Activated CD4-positive, alpha-beta memory T cell treated with anti-CD3 and anti-CD28 coated beads for 36 hours (primary cell): ENCODE data around the gene GAB3. TPM values are rescaled to one million over a fixed set of nuclear protein-coding genes. Genes with fewer than 3 reads are reported as not detected.
"Not testable (repeated sequence)": the region's sequence is repeated elsewhere in the genome, so short reads cannot be mapped to it uniquely, and the experiment has no call there.

Experiments used
- CTCF ChIA-PET: fragments of 350-600 bp; sonication (Branson Sonifier 250); formaldehyde crosslinking; loops from one replicate; lab custom pipeline; 2021; ENCODE audit warnings: antibody characterized with exemption, inconsistent platforms; lab: Charles Lee
- POLR2A ChIA-PET: fragments of 350-600 bp; sonication (Branson Sonifier 250); formaldehyde crosslinking; loops from one replicate; lab custom pipeline; 2021; ENCODE audit warnings: antibody characterized with exemption; lab: Charles Lee
- DNase-seq: peaks from one replicate; pipeline ENCODE4 v3.0.0-alpha.2; 2020
- H3K27ac Mint-ChIP-seq: one replicate; pipeline ENCODE4 v1.8.0; 2021; ENCODE audit warnings: mixed read lengths
- H3K27me3 Mint-ChIP-seq: one replicate; pipeline ENCODE4 v1.8.0; 2021; ENCODE audit warnings: mixed read lengths
- H3K36me3 Mint-ChIP-seq: one replicate; pipeline ENCODE4 v1.8.0; 2021; ENCODE audit warnings: mixed read lengths
- H3K4me1 Mint-ChIP-seq: one replicate; pipeline ENCODE4 v1.8.0; 2021; ENCODE audit warnings: low read depth, mixed read lengths
- H3K4me3 Mint-ChIP-seq: one replicate; pipeline ENCODE4 v1.8.0; 2021; ENCODE audit warnings: mild to moderate bottlenecking, mixed read lengths
- H3K9me3 Mint-ChIP-seq: one replicate; pipeline ENCODE4 v1.8.0; 2021; ENCODE audit warnings: mixed read lengths
- intact Hi-C: fragments of 100-400 bp; cut with micrococcal nuclease; formaldehyde crosslinking; loops from one replicate; pipeline ENCODE4 v1.15.1; 2023
- total RNA-seq, 2 experiments: library from RNA; stranded (reverse); gene quantifications; one replicate each; pipeline ENCODE4 v1.2.3, GENCODE V29; 2021

The GAB3 gene
- total RNA-seq, 2 experiments from 2014 or later = 3.4 to 3.7 TPM

- CTCF ChIA-PET, H3K4me1 Mint-ChIP-seq, H3K27me3 Mint-ChIP-seq, POLR2A ChIA-PET, DNase-seq, H3K4me3 Mint-ChIP-seq, H3K36me3 Mint-ChIP-seq, intact Hi-C loops, H3K27ac Mint-ChIP-seq: not testable (repeated sequence)
- peaks cover 31% of the 10 kb centered on the region for H3K9me3 Mint-ChIP-seq
These were observed 78.8 kb downstream of the GAB3 start for GRCh38 chrX:154672084-154672483.

- CTCF ChIA-PET, intact Hi-C loops, H3K4me3 Mint-ChIP-seq, H3K36me3 Mint-ChIP-seq, POLR2A ChIA-PET, H3K27me3 Mint-ChIP-seq, H3K27ac Mint-ChIP-seq, H3K4me1 Mint-ChIP-seq: not testable (repeated sequence)
- peaks cover 31% of the 10 kb centered on the region for H3K9me3 Mint-ChIP-seq
- DNase-seq = peak; percentile 10
These were observed 80.0 kb downstream of the GAB3 start for GRCh38 chrX:154670848-154671247.

DNA sequence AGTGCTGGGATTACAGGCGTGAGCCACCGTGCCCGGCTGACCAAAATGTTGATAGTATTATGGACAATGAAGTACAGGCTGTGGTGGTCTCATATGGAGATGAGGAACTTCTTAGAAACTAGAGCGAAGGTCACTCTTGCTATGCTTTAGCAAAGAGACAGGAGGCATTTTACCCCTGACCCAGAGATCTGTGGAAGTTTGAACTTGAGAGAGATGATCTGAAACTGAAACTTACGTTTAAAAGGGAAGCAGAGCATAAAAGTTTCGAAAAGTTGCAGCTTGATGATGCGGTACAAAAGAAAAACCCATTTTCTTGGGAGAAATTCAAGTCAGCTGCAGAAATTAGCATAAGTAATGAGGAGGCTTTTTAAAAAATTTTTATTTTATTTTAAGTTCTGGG, 89.0 kb downstream of the GAB3 start:
- H3K27me3 Mint-ChIP-seq = no peaks in the 10 kb centered on the region
- ChIA-PET CTCF (no interaction called here), POLR2A (no interaction called here)
- H3K4me1 Mint-ChIP-seq = peaks cover 6% of the 10 kb centered on the region
- no peaks in the 10 kb centered on the region for H3K9me3 Mint-ChIP-seq
- H3K36me3 Mint-ChIP-seq = no peaks in the 10 kb centered on the region
- H3K27ac Mint-ChIP-seq = no peak overlapping the region
- intact Hi-C loops = no loop called here
- no peak for DNase-seq
- no peak overlapping the region for H3K4me3 Mint-ChIP-seq

DNA sequence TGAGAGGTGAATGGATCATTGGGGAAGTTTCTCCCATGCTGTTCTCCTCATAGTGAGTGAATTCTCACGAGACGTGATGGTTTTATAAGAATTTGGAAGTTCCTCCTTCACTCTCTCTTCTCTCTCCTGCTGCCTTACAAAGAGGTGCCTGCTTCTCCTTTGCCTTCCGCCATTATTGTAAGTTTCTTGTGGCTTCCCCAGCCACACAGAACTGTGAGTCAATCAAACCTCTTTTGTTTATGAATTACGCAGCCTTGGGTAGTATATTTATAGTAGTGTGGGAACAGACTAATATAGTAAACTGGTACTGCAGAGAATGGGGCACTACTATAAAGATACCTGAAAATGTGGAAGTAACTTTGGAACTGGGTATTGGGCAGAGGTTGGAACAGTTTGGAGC, 89.7 kb downstream of the GAB3 start:
- H3K36me3 Mint-ChIP-seq = no peaks in the 10 kb centered on the region
- H3K27ac Mint-ChIP-seq = no peak overlapping the region
- intact Hi-C loops = no loop called here

GRCh38 chrX:154660541-154660940, 90.3 kb downstream of the GAB3 start:
- POLR2A ChIA-PET = interaction anchor here (0.6 kb wide), 1 partner anchor 59 kb away, joined by 3 read pairs; no protein-coding TSS in a partner anchor
- DNase-seq = no peak
- Mint-ChIP-seq H3K4me3 (no peak overlapping the region), H3K27me3 (no peaks in the 10 kb centered on the region), H3K36me3 (no peaks in the 10 kb centered on the region), H3K27ac (no peak overlapping the region), H3K9me3 (no peaks in the 10 kb centered on the region), H3K4me1 (peaks cover 6% of the 10 kb centered on the region)
- CTCF ChIA-PET = no interaction called here
- intact Hi-C loops = no loop called here

More for the DNA sequence above, 89.7 kb downstream of the GAB3 start:
- no peak for DNase-seq
- CTCF ChIA-PET = no interaction called here
- POLR2A ChIA-PET = interaction anchor here (0.6 kb wide), 1 partner anchor 58 kb away, joined by 3 read pairs; no protein-coding TSS in a partner anchor
- Mint-ChIP-seq H3K9me3 (no peaks in the 10 kb centered on the region), H3K4me3 (no peak overlapping the region), H3K4me1 (peaks cover 6% of the 10 kb centered on the region), H3K27me3 (no peaks in the 10 kb centered on the region)

DNA sequence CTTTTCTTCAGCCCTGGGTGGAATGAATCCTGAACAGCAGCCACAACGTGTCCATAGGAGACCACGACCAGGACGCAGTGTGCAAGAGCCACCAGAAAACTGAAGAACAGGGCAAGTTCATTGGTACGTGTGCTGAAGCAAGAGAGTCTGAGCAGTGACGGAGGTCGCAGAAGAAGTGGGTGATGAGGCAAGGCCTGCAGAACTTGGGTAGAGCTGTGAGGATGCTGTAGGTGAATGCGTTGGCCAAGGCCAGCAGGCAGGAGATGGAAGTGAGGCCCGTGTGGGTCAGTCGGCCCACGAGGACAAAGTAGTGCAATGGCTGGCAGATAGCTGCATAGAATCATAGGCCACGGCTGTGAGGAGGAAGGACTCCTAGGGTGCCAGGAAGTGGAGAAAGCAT, 91.9 kb downstream of the GAB3 start:
- Mint-ChIP-seq H3K27ac (no peak overlapping the region), H3K4me1 (peaks cover 6% of the 10 kb centered on the region), H3K4me3 (no peak overlapping the region), H3K27me3 (no peaks in the 10 kb centered on the region), H3K9me3 (no peaks in the 10 kb centered on the region), H3K36me3 (no peaks in the 10 kb centered on the region)
- no peak for DNase-seq
- ChIA-PET POLR2A (no interaction called here), CTCF (no interaction called here)
- intact Hi-C loops = no loop called here

GRCh38 chrX:154658187-154658586, 92.7 kb downstream of the GAB3 start:
- H3K9me3 Mint-ChIP-seq = no peaks in the 10 kb centered on the region
- peaks cover 6% of the 10 kb centered on the region for H3K4me1 Mint-ChIP-seq
- no peak overlapping the region for H3K27ac Mint-ChIP-seq
- POLR2A ChIA-PET = no interaction called here
- no peaks in the 10 kb centered on the region for H3K27me3 Mint-ChIP-seq
- H3K36me3 Mint-ChIP-seq = no peaks in the 10 kb centered on the region
- DNase-seq = no peak
- CTCF ChIA-PET = no interaction called here
- H3K4me3 Mint-ChIP-seq = no peak overlapping the region
- intact Hi-C loops = no loop called here

DNA sequence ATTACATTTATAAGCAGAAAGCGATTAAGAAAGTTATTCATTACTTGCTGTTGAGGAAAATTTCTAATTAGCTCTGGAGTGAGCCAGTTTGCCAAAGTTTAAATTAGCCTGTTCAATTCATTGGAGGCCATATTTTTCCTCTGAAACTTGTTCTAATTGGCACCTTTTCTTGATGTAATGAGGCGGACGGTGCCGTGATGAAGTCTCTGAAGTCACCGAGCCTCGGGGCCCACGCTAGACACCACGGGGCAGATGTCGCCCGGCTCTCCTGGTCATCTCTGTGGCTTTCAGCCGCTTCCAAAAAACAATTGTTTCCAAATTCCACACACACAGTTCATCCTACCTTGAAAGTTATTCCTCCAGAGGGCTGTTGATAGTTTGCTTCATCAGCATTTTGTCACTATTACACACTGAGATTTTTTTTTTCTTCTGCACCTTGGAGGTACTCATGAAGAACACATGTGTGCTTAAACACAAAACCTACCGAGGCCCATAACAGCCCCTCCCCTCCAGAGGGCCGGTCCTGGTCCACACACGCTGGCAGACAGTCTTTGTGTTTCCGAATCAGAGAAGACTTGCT, 93.6 kb downstream of the GAB3 start:
- POLR2A ChIA-PET = no interaction called here
- no peak for DNase-seq
- CTCF ChIA-PET = no interaction called here
- Mint-ChIP-seq H3K4me3 (no peak overlapping the region), H3K27ac (no peak overlapping the region), H3K27me3 (no peaks in the 10 kb centered on the region), H3K36me3 (no peaks in the 10 kb centered on the region), H3K4me1 (peaks cover 6% of the 10 kb centered on the region), H3K9me3 (no peaks in the 10 kb centered on the region)
- intact Hi-C loops = no loop called here

- intact Hi-C loops = no loop called here
- H3K4me3 Mint-ChIP-seq = no peak overlapping the region
- H3K9me3 Mint-ChIP-seq = no peaks in the 10 kb centered on the region
- no peak for DNase-seq
- POLR2A ChIA-PET = no interaction called here
- H3K4me1 Mint-ChIP-seq = no peaks in the 10 kb centered on the region
- H3K27ac Mint-ChIP-seq = no peak overlapping the region
- CTCF ChIA-PET = no interaction called here
- no peaks in the 10 kb centered on the region for H3K36me3 Mint-ChIP-seq
- no peaks in the 10 kb centered on the region for H3K27me3 Mint-ChIP-seq
These were observed 95.1 kb downstream of the GAB3 start for GRCh38 chrX:154655786-154656185.

GRCh38 chrX:154655346-154655745, 95.5 kb downstream of the GAB3 start:
- Mint-ChIP-seq H3K27me3 (no peaks in the 10 kb centered on the region), H3K27ac (no peak overlapping the region), H3K4me1 (no peaks in the 10 kb centered on the region), H3K36me3 (no peaks in the 10 kb centered on the region), H3K4me3 (no peak overlapping the region), H3K9me3 (no peaks in the 10 kb centered on the region)
- no peak for DNase-seq
- POLR2A ChIA-PET = no interaction called here
- intact Hi-C loops = no loop called here
- CTCF ChIA-PET = no interaction called here

GRCh38 chrX:154654925-154655324, 96.0 kb downstream of the GAB3 start:
- ChIA-PET CTCF (no interaction called here), POLR2A (no interaction called here)

DNA sequence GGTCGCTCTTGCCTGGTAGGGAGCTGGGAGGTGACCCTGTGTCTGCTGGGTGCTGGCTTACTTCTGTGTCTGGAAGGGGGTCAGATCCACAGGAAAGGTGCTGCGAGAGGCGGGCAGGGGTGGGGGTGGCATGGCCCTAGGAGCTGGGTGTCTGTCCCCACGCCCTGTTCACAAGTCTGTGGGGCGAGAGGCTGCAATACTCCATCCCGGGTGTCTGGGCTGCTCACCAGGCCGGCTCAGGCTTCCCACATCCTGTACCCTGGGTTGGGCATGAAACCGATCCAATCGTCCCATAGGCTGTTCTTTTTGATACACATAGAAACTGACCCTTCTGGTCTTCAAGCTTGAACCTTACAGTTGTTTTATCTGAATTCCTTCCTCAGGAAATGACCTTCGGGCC, 96.5 kb downstream of the GAB3 start:
- H3K36me3 Mint-ChIP-seq = no peaks in the 10 kb centered on the region
- ChIA-PET POLR2A (no interaction called here), CTCF (no interaction called here)
- H3K4me3 Mint-ChIP-seq = no peak overlapping the region
- intact Hi-C loops = no loop called here
- DNase-seq = no peak
- H3K27me3 Mint-ChIP-seq = no peaks in the 10 kb centered on the region
- no peaks in the 10 kb centered on the region for H3K9me3 Mint-ChIP-seq
- no peak overlapping the region for H3K27ac Mint-ChIP-seq
- no peaks in the 10 kb centered on the region for H3K4me1 Mint-ChIP-seq

More at GRCh38 chrX:154654925-154655324, 96.0 kb downstream of the GAB3 start:
- Mint-ChIP-seq H3K36me3 (no peaks in the 10 kb centered on the region), H3K9me3 (no peaks in the 10 kb centered on the region), H3K27me3 (no peaks in the 10 kb centered on the region), H3K27ac (no peak overlapping the region), H3K4me1 (no peaks in the 10 kb centered on the region), H3K4me3 (no peak overlapping the region)
- DNase-seq = no peak
- intact Hi-C loops = no loop called here

GRCh38 chrX:154653413-154653812, 97.5 kb downstream of the GAB3 start, which contains the start of gene CTAG2:
TSS of gene CTAG2 (minus strand) at chrX:154653579. CDS start at chrX:154653515, 64 bp downstream.
- H3K27me3 Mint-ChIP-seq, DNase-seq, POLR2A ChIA-PET, CTCF ChIA-PET, H3K4me1 Mint-ChIP-seq, intact Hi-C loops, H3K4me3 Mint-ChIP-seq, H3K9me3 Mint-ChIP-seq, H3K27ac Mint-ChIP-seq, H3K36me3 Mint-ChIP-seq: not testable (repeated sequence)
